Osteoblast (primary cell): Measurements from ENCODE around the gene FAM124B. TPM values are rescaled to one million over a fixed set of nuclear protein-coding genes. Genes with fewer than 3 reads are reported as not detected.
"Not testable (repeated sequence)": the region's sequence is repeated elsewhere in the genome, so short reads cannot be mapped to it uniquely, and the experiment has no call there.

Source experiments
- DNase-seq: peaks from one replicate; pipeline ENCODE4 v3.0.0; 2011; ENCODE audit warnings: low spot score, mixed read lengths; ENCODE audit not compliant: insufficient read length; ENCODE audit errors: missing footprints
- H2AFZ ChIP-seq: 2 replicates; pipeline ENCODE4 v1.6.0; 2011; ENCODE audit warnings: mild to moderate bottlenecking, low read length
- H3K27ac ChIP-seq: 2 replicates; pipeline ENCODE4 v1.5.1; 2011; ENCODE audit warnings: mild to moderate bottlenecking, low read depth, low read length, moderate library complexity
- H3K27me3 ChIP-seq: 2 replicates; pipeline ENCODE4 v1.6.0; 2012; ENCODE audit warnings: mild to moderate bottlenecking, control low read depth, inconsistent platforms, low read length, moderate library complexity; ENCODE audit not compliant: insufficient read depth
- H3K36me3 ChIP-seq: 2 replicates; pipeline ENCODE4 v1.5.1; 2011; ENCODE audit warnings: mild to moderate bottlenecking, low read length, control low read depth, moderate library complexity; ENCODE audit not compliant: insufficient read depth
- H3K4me1 ChIP-seq: 2 replicates; pipeline ENCODE4 v1.5.1; 2011; ENCODE audit warnings: mild to moderate bottlenecking, low read length, control low read depth, moderate library complexity; ENCODE audit not compliant: insufficient read depth
- H3K4me2 ChIP-seq: 2 replicates; pipeline ENCODE4 v1.6.0; 2011; ENCODE audit warnings: mild to moderate bottlenecking, low read length; ENCODE audit not compliant: insufficient read depth
- H3K4me3 ChIP-seq: fragments of 200-600 bp; sonication (generic); 3 replicates; pipeline ENCODE4 v1.5.1; 2012; ENCODE audit warnings: mild to moderate bottlenecking, low read length, inconsistent platforms; ENCODE audit not compliant: insufficient read depth
- H3K79me2 ChIP-seq: 2 replicates; pipeline ENCODE4 v1.6.0; 2012; ENCODE audit warnings: mild to moderate bottlenecking, low read length, control low read depth, inconsistent platforms; ENCODE audit not compliant: insufficient read depth
- H3K9me3 ChIP-seq: 2 replicates; pipeline ENCODE4 v1.5.1; 2011; ENCODE audit warnings: low read depth, low read length, control low read depth
- H4K20me1 ChIP-seq: 2 replicates; pipeline ENCODE4 v1.6.0; 2012; ENCODE audit warnings: mild to moderate bottlenecking, low read length, control low read depth; ENCODE audit not compliant: insufficient read depth
- CTCF ChIP-seq: IDR thresholded peaks from 2 replicates; pipeline ENCODE4 v1.5.1; 2011; ENCODE audit warnings: mild to moderate bottlenecking, low read depth, low read length, moderate library complexity; ENCODE audit errors: extremely low read depth
- total RNA-seq: library from RNA; depleted of rRNA; stranded (reverse); fragments of >200 nt; gene quantifications from 2 replicates; pipeline ENCODE4 v1.2.3, GENCODE V29; 2012

The FAM124B gene
- total RNA-seq, 1 donor, result not detected

GRCh38 chr2:224382973-224383555 is 18.8 kb downstream of the FAM124B start:
- Histone ChIP-seq H3K27ac (no peak overlapping the region), H3K36me3 (no peaks in the 10 kb centered on the region), H3K4me2 (no peak overlapping the region), H3K9me3 (no peaks in the 10 kb centered on the region), H3K27me3 (peaks cover 8% of the 10 kb centered on the region), H4K20me1 (no peaks in the 10 kb centered on the region), H2AFZ (no peak overlapping the region), H3K4me1 (no peaks in the 10 kb centered on the region), H3K4me3 (no peak overlapping the region), H3K79me2 (no peaks in the 10 kb centered on the region)
- no peak for TF ChIP-seq CTCF
- no peak for DNase-seq

DNA sequence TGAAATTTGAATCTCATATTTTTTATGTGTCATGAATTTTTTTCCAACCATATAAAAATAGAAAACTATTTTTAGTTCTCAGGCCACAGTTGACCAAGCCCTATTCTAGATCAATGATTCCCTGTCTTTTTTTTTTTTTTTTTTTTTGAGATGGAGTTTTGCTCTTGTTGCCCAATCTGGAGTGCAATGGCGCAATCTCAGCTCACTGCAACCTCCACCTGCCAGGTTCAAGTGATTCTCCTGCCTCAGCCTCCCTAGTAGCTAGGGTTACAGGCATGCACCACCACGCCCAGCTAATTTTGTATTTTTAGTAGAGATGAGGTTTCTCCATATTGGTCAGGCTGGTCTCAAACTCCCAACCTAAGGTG is 19.6 kb downstream of the FAM124B start:
- H3K27me3 ChIP-seq, H3K4me1 ChIP-seq, H3K79me2 ChIP-seq, H3K4me2 ChIP-seq, H3K27ac ChIP-seq, H3K4me3 ChIP-seq, H4K20me1 ChIP-seq, DNase-seq, H2AFZ ChIP-seq, H3K36me3 ChIP-seq, H3K9me3 ChIP-seq: not testable (repeated sequence)

GRCh38 chr2:224381521-224382279 is 20.2 kb downstream of the FAM124B start:
- no peak overlapping the region for H3K4me3 ChIP-seq
- no peak overlapping the region for H3K4me2 ChIP-seq
- no peaks in the 10 kb centered on the region for H4K20me1 ChIP-seq
- no peaks in the 10 kb centered on the region for H3K9me3 ChIP-seq
- peaks cover 8% of the 10 kb centered on the region for H3K27me3 ChIP-seq
- no peak overlapping the region for H3K27ac ChIP-seq
- no peaks in the 10 kb centered on the region for H3K79me2 ChIP-seq
- H3K4me1 ChIP-seq, result no peaks in the 10 kb centered on the region
- no peak overlapping the region for H2AFZ ChIP-seq
- no peak for TF ChIP-seq CTCF
- DNase-seq, result no peak
- H3K36me3 ChIP-seq, result no peaks in the 10 kb centered on the region

DNA sequence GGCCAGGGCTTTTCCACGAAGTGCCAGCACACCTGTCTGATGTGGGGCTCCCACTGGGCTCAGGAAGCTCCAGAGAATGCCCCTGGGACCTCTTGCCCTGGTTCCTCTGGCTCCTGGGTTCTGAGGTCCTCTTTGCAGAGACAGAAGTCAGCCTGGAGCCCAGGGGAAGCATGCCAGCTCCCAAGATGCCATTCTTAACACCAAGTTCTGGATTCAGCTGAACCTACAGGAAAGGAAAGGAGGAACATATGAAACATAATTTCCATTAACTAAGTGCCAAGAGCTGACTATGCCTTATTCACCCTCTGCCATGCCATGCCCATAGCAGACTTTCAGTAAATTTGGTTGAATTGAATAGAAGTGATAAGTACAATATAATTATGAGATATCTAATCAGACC is 21.9 kb downstream of the FAM124B start:
- Histone ChIP-seq H2AFZ (no peak overlapping the region), H3K79me2 (no peaks in the 10 kb centered on the region), H3K27me3 (peaks cover 8% of the 10 kb centered on the region), H4K20me1 (no peaks in the 10 kb centered on the region), H3K4me3 (no peak overlapping the region), H3K36me3 (no peaks in the 10 kb centered on the region), H3K27ac (no peak overlapping the region), H3K4me1 (no peaks in the 10 kb centered on the region), H3K4me2 (no peak overlapping the region), H3K9me3 (no peaks in the 10 kb centered on the region)
- DNase-seq, result no peak
- TF ChIP-seq CTCF, result no peak
